Activated naive CD8-positive, alpha-beta T cell treated with anti-CD3 and anti-CD28 coated beads, Interleukin-2, amount 10 ng/mL, durations not matched to agents 7 days and 5 days (primary cell): ENCODE measurements around the gene MIS18A. TPM values are rescaled to one million over a fixed set of nuclear protein-coding genes. Genes with fewer than 3 reads are reported as not detected.
"Not testable (repeated sequence)": the region's sequence is repeated elsewhere in the genome, so short reads cannot be mapped to it uniquely, and the experiment has no call there.

Experiments used
- ATAC-seq: fragments of 150-1000 bp; cut with Tn5 transposase; one replicate; pipeline ENCODE4 v1.10.0; 2021; ENCODE audit warnings: low read depth, moderate library complexity
- POLR2A ChIA-PET: fragments of 350-600 bp; sonication (Branson Sonifier 250); formaldehyde crosslinking; loops from one replicate; lab custom pipeline; 2021; ENCODE audit warnings: antibody characterized with exemption; lab: Charles Lee
- DNase-seq: peaks from one replicate; pipeline ENCODE4 v3.0.0; 2021
- H3K27ac Mint-ChIP-seq: one replicate; pipeline ENCODE4 v1.8.0; 2022; ENCODE audit warnings: mild to moderate bottlenecking, mixed read lengths
- H3K27me3 Mint-ChIP-seq: one replicate; pipeline ENCODE4 v1.8.0; 2022; ENCODE audit warnings: mild to moderate bottlenecking, moderate library complexity, mixed read lengths
- H3K36me3 Mint-ChIP-seq: one replicate; pipeline ENCODE4 v1.8.0; 2021; ENCODE audit warnings: mild to moderate bottlenecking, mixed read lengths
- H3K4me1 Mint-ChIP-seq: one replicate; pipeline ENCODE4 v1.8.0; 2021; ENCODE audit warnings: mixed read lengths
- H3K4me3 Mint-ChIP-seq: one replicate; pipeline ENCODE4 v1.8.0; 2022; ENCODE audit warnings: mild to moderate bottlenecking, moderate library complexity, mixed read lengths
- H3K9me3 Mint-ChIP-seq: one replicate; pipeline ENCODE4 v1.8.0; 2021; ENCODE audit warnings: mixed read lengths
- total RNA-seq, 2 experiments: library from RNA; stranded (reverse); gene quantifications; one replicate each; pipeline ENCODE4 v1.2.3, GENCODE V29; 2021

MIS18A gene
- total RNA-seq, 2 experiments from 2014 or later: 19.7 to 21.2 TPM

- Mint-ChIP-seq H3K4me3 (no peak within 1 kb of the TSS), H3K36me3 (peaks cover 8% of the 10 kb centered on the region), H3K27me3 (no peaks in the 10 kb centered on the region), H3K27ac (no peak within 1 kb of the TSS), H3K9me3 (no peaks in the 10 kb centered on the region), H3K4me1 (no peaks in the 10 kb centered on the region)
- ATAC-seq: no peak
- no peak for DNase-seq
- POLR2A ChIA-PET: no interaction called here
Measured at GRCh38 chr21:32298658-32299081, 19.8 kb upstream of the MIS18A start, which contains the start of gene MRAP. Gene MRAP (plus strand): TSS chr21:32298855. CDS start chr21:32298972, 117 bp downstream.

- H3K27me3 Mint-ChIP-seq: no peaks in the 10 kb centered on the region
- ATAC-seq (no peak), DNase-seq (no peak)
- no peaks in the 10 kb centered on the region for H3K4me1 Mint-ChIP-seq
- H3K4me3 Mint-ChIP-seq: no peak overlapping the region
- H3K27ac Mint-ChIP-seq: no peak overlapping the region
- no peaks in the 10 kb centered on the region for H3K9me3 Mint-ChIP-seq
- POLR2A ChIA-PET: no interaction called here
- H3K36me3 Mint-ChIP-seq: peaks cover 8% of the 10 kb centered on the region
Measured at GRCh38 chr21:32298148-32298559, 19.3 kb upstream of the MIS18A start.

- Mint-ChIP-seq H3K9me3 (no peaks in the 10 kb centered on the region), H3K36me3 (peaks cover 8% of the 10 kb centered on the region), H3K4me3 (no peak overlapping the region), H3K27ac (no peak overlapping the region), H3K4me1 (no peaks in the 10 kb centered on the region), H3K27me3 (no peaks in the 10 kb centered on the region)
- no peak for ATAC-seq
- no peak for DNase-seq
- POLR2A ChIA-PET: no interaction called here
Measured at GRCh38 chr21:32297449-32297848, 18.6 kb upstream of the MIS18A start.

GRCh38 chr21:32285476-32285875, 6.6 kb upstream of the MIS18A start:
- Mint-ChIP-seq H3K27ac (no peak overlapping the region), H3K27me3 (no peaks in the 10 kb centered on the region), H3K4me3 (no peak overlapping the region), H3K4me1 (peaks cover 2% of the 10 kb centered on the region), H3K9me3 (peaks cover 2% of the 10 kb centered on the region), H3K36me3 (peaks cover 5% of the 10 kb centered on the region)
- DNase-seq (no peak), ATAC-seq (no peak)
- POLR2A ChIA-PET: interaction anchor here (0.7 kb wide), 1 partner anchor 125 kb away, joined by 3 read pairs; no protein-coding TSS in a partner anchor

- no peak for ATAC-seq
- DNase-seq: no peak
- no peak overlapping the region for H3K4me3 Mint-ChIP-seq
- peaks cover 2% of the 10 kb centered on the region for H3K9me3 Mint-ChIP-seq
- no peaks in the 10 kb centered on the region for H3K27me3 Mint-ChIP-seq
- peaks cover 5% of the 10 kb centered on the region for H3K36me3 Mint-ChIP-seq
- POLR2A ChIA-PET: no interaction called here
- peaks cover 6% of the 10 kb centered on the region for H3K4me1 Mint-ChIP-seq
- H3K27ac Mint-ChIP-seq: no peak overlapping the region
Measured at GRCh38 chr21:32282992-32283391, 4.1 kb upstream of the MIS18A start.

GRCh38 chr21:32281531-32281930, 2.7 kb upstream of the MIS18A start:
- no peak overlapping the region for H3K27ac Mint-ChIP-seq
- H3K36me3 Mint-ChIP-seq: peaks cover 3% of the 10 kb centered on the region
- H3K4me1 Mint-ChIP-seq: peaks cover 6% of the 10 kb centered on the region
- no peaks in the 10 kb centered on the region for H3K9me3 Mint-ChIP-seq
- H3K27me3 Mint-ChIP-seq: no peaks in the 10 kb centered on the region
- POLR2A ChIA-PET: no interaction called here
- DNase-seq (no peak), ATAC-seq (no peak)
- H3K4me3 Mint-ChIP-seq: no peak overlapping the region

- Mint-ChIP-seq H3K4me3 (peak overlapping the region; percentile 98), H3K36me3 (peaks cover 3% of the 10 kb centered on the region), H3K4me1 (peaks cover 13% of the 10 kb centered on the region), H3K27me3 (no peaks in the 10 kb centered on the region), H3K9me3 (no peaks in the 10 kb centered on the region), H3K27ac (peak overlapping the region; percentile 96)
- DNase-seq (no peak), ATAC-seq (no peak)
- POLR2A ChIA-PET: interaction anchor here (0.6 to 1.1 kb wide), 6 partner anchors 93 to 1182 kb away, joined by 3 to 10 read pairs (median 6); partner anchors contain the start of gene URB1
Measured at GRCh38 chr21:32279377-32279680, 480 bp upstream of the MIS18A start.

GRCh38 chr21:32278103-32278502, 746 bp downstream of the MIS18A start:
- Mint-ChIP-seq H3K27ac (peak overlapping the region; percentile 69), H3K36me3 (peaks cover 3% of the 10 kb centered on the region), H3K27me3 (no peaks in the 10 kb centered on the region), H3K9me3 (no peaks in the 10 kb centered on the region), H3K4me3 (peak overlapping the region; percentile 98), H3K4me1 (peaks cover 13% of the 10 kb centered on the region)
- DNase-seq: no peak
- POLR2A ChIA-PET: interaction anchor here (0.8 kb wide), 1 partner anchor 1033 kb away, joined by 3 read pairs; no protein-coding TSS in a partner anchor
- no peak for ATAC-seq

- ATAC-seq (no peak), DNase-seq (no peak)
- POLR2A ChIA-PET: no interaction called here
- H3K27ac Mint-ChIP-seq: no peak overlapping the region
- H3K4me1 Mint-ChIP-seq: peaks cover 16% of the 10 kb centered on the region
- no peak overlapping the region for H3K4me3 Mint-ChIP-seq
- no peaks in the 10 kb centered on the region for H3K36me3 Mint-ChIP-seq
- no peaks in the 10 kb centered on the region for H3K27me3 Mint-ChIP-seq
- H3K9me3 Mint-ChIP-seq: no peaks in the 10 kb centered on the region
Measured at GRCh38 chr21:32276671-32277070, 2.2 kb downstream of the MIS18A start.

GRCh38 chr21:32270748-32271147, 8.1 kb downstream of the MIS18A start:
- no peak for DNase-seq
- H3K9me3 Mint-ChIP-seq: no peaks in the 10 kb centered on the region
- no peak for ATAC-seq
- H3K27ac Mint-ChIP-seq: no peak overlapping the region
- peaks cover 14% of the 10 kb centered on the region for H3K36me3 Mint-ChIP-seq
- no peaks in the 10 kb centered on the region for H3K27me3 Mint-ChIP-seq
- H3K4me1 Mint-ChIP-seq: peaks cover 7% of the 10 kb centered on the region
- POLR2A ChIA-PET: no interaction called here
- no peak overlapping the region for H3K4me3 Mint-ChIP-seq

- DNase-seq, H3K27me3 Mint-ChIP-seq, H3K4me1 Mint-ChIP-seq, ATAC-seq, POLR2A ChIA-PET, H3K9me3 Mint-ChIP-seq, H3K4me3 Mint-ChIP-seq, H3K27ac Mint-ChIP-seq: not testable (repeated sequence)
- H3K36me3 Mint-ChIP-seq: peaks cover 14% of the 10 kb centered on the region
Measured at GRCh38 chr21:32265321-32265720, 13.5 kb downstream of the MIS18A start.

GRCh38 chr21:32261929-32262328, 16.9 kb downstream of the MIS18A start:
- peaks cover 6% of the 10 kb centered on the region for H3K36me3 Mint-ChIP-seq
- H3K9me3 Mint-ChIP-seq: no peaks in the 10 kb centered on the region
- ATAC-seq (no peak), DNase-seq (no peak)
- no peak overlapping the region for H3K4me3 Mint-ChIP-seq
- no peaks in the 10 kb centered on the region for H3K27me3 Mint-ChIP-seq
- no peak overlapping the region for H3K27ac Mint-ChIP-seq
- no peaks in the 10 kb centered on the region for H3K4me1 Mint-ChIP-seq
- POLR2A ChIA-PET: no interaction called here

- Mint-ChIP-seq H3K36me3 (no peaks in the 10 kb centered on the region), H3K4me1 (no peaks in the 10 kb centered on the region), H3K4me3 (no peak overlapping the region), H3K9me3 (no peaks in the 10 kb centered on the region), H3K27ac (no peak overlapping the region), H3K27me3 (no peaks in the 10 kb centered on the region)
- POLR2A ChIA-PET: no interaction called here
- ATAC-seq (no peak), DNase-seq (no peak)
Measured at GRCh38 chr21:32260130-32260529, 18.7 kb downstream of the MIS18A start.

GRCh38 chr21:32258786-32259048, 20.1 kb downstream of the MIS18A start:
- H3K4me3 Mint-ChIP-seq, H3K27me3 Mint-ChIP-seq, H3K4me1 Mint-ChIP-seq, H3K36me3 Mint-ChIP-seq, DNase-seq, H3K9me3 Mint-ChIP-seq, ATAC-seq, H3K27ac Mint-ChIP-seq, POLR2A ChIA-PET: not testable (repeated sequence)
